ENCODE results near the gene SRPK1.
"Not testable (repeated sequence)": the region's sequence is repeated elsewhere in the genome, so short reads cannot be mapped to it uniquely, and the experiment has no call there.

SRPK1 gene

GRCh38 chr6:35936681-35937359, 15.9 kb upstream of the SRPK1 start:
- Mint-ChIP-seq H3K4me3 (no peak overlapping the region), H3K36me3 (ENCODE audit: low read depth) (no peaks in the 10 kb centered on the region), H3K9me3 (peaks cover 20% of the 10 kb centered on the region), H3K27ac (no peak overlapping the region), H3K27me3 (ENCODE audit: low read depth) (peaks cover 16% of the 10 kb centered on the region), H3K4me1 (no peaks in the 10 kb centered on the region)
- TF ChIP-seq CTCF (IDR thresholded peaks at IDR 0.05; ENCODE audit: unreplicated experiment in 3 of 3), result no peak

GRCh38 chr6:35935469-35935868, 14.6 kb upstream of the SRPK1 start:
- no peak overlapping the region for H3K4me3 Mint-ChIP-seq
- H3K27me3 Mint-ChIP-seq (ENCODE audit: low read depth), result peaks cover 26% of the 10 kb centered on the region
- no peaks in the 10 kb centered on the region for H3K36me3 Mint-ChIP-seq (ENCODE audit: low read depth)
- H3K9me3 Mint-ChIP-seq, result peaks cover 13% of the 10 kb centered on the region
- H3K4me1 Mint-ChIP-seq, result peaks cover 6% of the 10 kb centered on the region
- no peak for TF ChIP-seq CTCF (IDR thresholded peaks at IDR 0.05; ENCODE audit: unreplicated experiment in 3 of 3)
- H3K27ac Mint-ChIP-seq, result no peak overlapping the region

GRCh38 chr6:35933844-35934243, 12.9 kb upstream of the SRPK1 start:
- H3K36me3 Mint-ChIP-seq (ENCODE audit: low read depth), result no peaks in the 10 kb centered on the region
- no peak for TF ChIP-seq CTCF (IDR thresholded peaks at IDR 0.05; ENCODE audit: unreplicated experiment in 3 of 3)
- peaks cover 5% of the 10 kb centered on the region for H3K9me3 Mint-ChIP-seq
- peaks cover 35% of the 10 kb centered on the region for H3K27me3 Mint-ChIP-seq (ENCODE audit: low read depth)
- H3K27ac Mint-ChIP-seq, result no peak overlapping the region
- peaks cover 6% of the 10 kb centered on the region for H3K4me1 Mint-ChIP-seq
- H3K4me3 Mint-ChIP-seq, result no peak overlapping the region

GRCh38 chr6:35931873-35932272, 11.0 kb upstream of the SRPK1 start:
- H3K27me3 Mint-ChIP-seq (ENCODE audit: low read depth), result peaks cover 39% of the 10 kb centered on the region
- not testable (repeated sequence) for H3K27ac Mint-ChIP-seq; H3K36me3 Mint-ChIP-seq (ENCODE audit: low read depth); H3K4me1 Mint-ChIP-seq; H3K9me3 Mint-ChIP-seq
- peak overlapping the region in 2 of 3 experiments; percentile 13 to 19 for H3K4me3 Mint-ChIP-seq

- no peaks in the 10 kb centered on the region for H3K36me3 Mint-ChIP-seq (ENCODE audit: low read depth)
- peaks cover 6% of the 10 kb centered on the region for H3K4me1 Mint-ChIP-seq
- peaks cover 39% of the 10 kb centered on the region for H3K27me3 Mint-ChIP-seq (ENCODE audit: low read depth)
Observed at GRCh38 chr6:35931120-35931561, 10.2 kb upstream of the SRPK1 start.

GRCh38 chr6:35929601-35930000, 8.7 kb upstream of the SRPK1 start:
- Mint-ChIP-seq H3K27me3 (ENCODE audit: low read depth) (peaks cover 37% of the 10 kb centered on the region), H3K9me3 (no peaks in the 10 kb centered on the region), H3K27ac (no peak overlapping the region), H3K4me3 (no peak overlapping the region), H3K36me3 (ENCODE audit: low read depth) (no peaks in the 10 kb centered on the region), H3K4me1 (peaks cover 6% of the 10 kb centered on the region)
- TF ChIP-seq CTCF (IDR thresholded peaks at IDR 0.05; ENCODE audit: unreplicated experiment in 3 of 3), result no peak

More at GRCh38 chr6:35931120-35931561, 10.2 kb upstream of the SRPK1 start:
- Mint-ChIP-seq H3K4me3 (peak overlapping the region; percentile 40 to 60 (median 52)), H3K9me3 (no peaks in the 10 kb centered on the region), H3K27ac (no peak overlapping the region)
- TF ChIP-seq CTCF (IDR thresholded peaks at IDR 0.05; ENCODE audit: unreplicated experiment in 3 of 3), result no peak
